ENCODE data around the gene RNASE11.

GRCh38 chr14:20627346-20628027 lies 39.7 kb upstream of the RNASE11 start:
- TF ChIP-seq CTCF (optimal IDR thresholded peaks at IDR 0.05 in 1 of 3, IDR thresholded peaks at IDR 0.05 in 1 of 3, conservative IDR thresholded peaks at IDR 0.05 in 1 of 3; ENCODE audit: extremely low read depth in 1 of 3, insufficient read depth in 2 of 3, low read length in 3 of 3) (no peak), EZH2 (IDR thresholded peaks at IDR 0.05; ENCODE audit: low read length) (no peak)
